Fibroblast of gingiva (primary cell): ENCODE results near the gene FAM240B.
A peak's percentile ranks its signal among the peaks of the same experiment; 100 is the strongest.

Experiments
- DNase-seq: peaks from one replicate; pipeline ENCODE4 v3.0.0-alpha.2; 2011; ENCODE audit warnings: low read depth

FAM240B gene

GRCh38 chr9:38720083-38720745 is at the start of gene FAM240B:
Gene FAM240B, minus strand, starts transcription at chr9:38720133. Its CDS starts 16,134 bp downstream, at chr9:38703999.
- no peak for DNase-seq

GRCh38 chr9:38768351-38768761 is 48.4 kb upstream of the FAM240B start:
- DNase-seq: no peak

- DNase-seq: no peak
Observed at GRCh38 chr9:38765101-38765500, 45.2 kb upstream of the FAM240B start.

GRCh38 chr9:38761999-38762398 is 42.1 kb upstream of the FAM240B start:
- no peak for DNase-seq

- DNase-seq: no peak
Observed at GRCh38 chr9:38761339-38761738, 41.4 kb upstream of the FAM240B start.

GRCh38 chr9:38756702-38757101 is 36.8 kb upstream of the FAM240B start:
- no peak for DNase-seq

- no peak for DNase-seq
Observed at GRCh38 chr9:38747941-38748340, 28.0 kb upstream of the FAM240B start.

GRCh38 chr9:38747067-38747466 is 27.1 kb upstream of the FAM240B start:
- DNase-seq: no peak

- no peak for DNase-seq
Observed at GRCh38 chr9:38746303-38746702, 26.4 kb upstream of the FAM240B start.

GRCh38 chr9:38744484-38744883 is 24.6 kb upstream of the FAM240B start:
- DNase-seq: no peak

GRCh38 chr9:38737246-38737645 is 17.3 kb upstream of the FAM240B start:
- no peak for DNase-seq

GRCh38 chr9:38734831-38735230 is 14.9 kb upstream of the FAM240B start:
- no peak for DNase-seq

GRCh38 chr9:38733503-38733902 is 13.6 kb upstream of the FAM240B start:
- no peak for DNase-seq

GRCh38 chr9:38732885-38733284 is 13.0 kb upstream of the FAM240B start:
- no peak for DNase-seq

GRCh38 chr9:38727497-38728001 is 7.6 kb upstream of the FAM240B start:
- no peak for DNase-seq

- no peak for DNase-seq
Observed at GRCh38 chr9:38724754-38725153, 4.8 kb upstream of the FAM240B start.

- DNase-seq: no peak
Observed at GRCh38 chr9:38718148-38718547, 1.8 kb downstream of the FAM240B start.

GRCh38 chr9:38715684-38716083 is 4.2 kb downstream of the FAM240B start:
- no peak for DNase-seq

GRCh38 chr9:38713426-38713825 is 6.5 kb downstream of the FAM240B start:
- peak; percentile 80 for DNase-seq

GRCh38 chr9:38708759-38709158 is 11.2 kb downstream of the FAM240B start:
- DNase-seq: no peak

- DNase-seq: no peak
Observed at GRCh38 chr9:38707885-38708637, 11.9 kb downstream of the FAM240B start.

- DNase-seq: no peak
Observed at GRCh38 chr9:38706493-38706892, 13.4 kb downstream of the FAM240B start.

- no peak for DNase-seq
Observed at GRCh38 chr9:38705917-38706316, 14.0 kb downstream of the FAM240B start.
